HepG2 (cell line): ENCODE measurements around the gene IFNL1. TPM values are rescaled to one million over a fixed set of nuclear protein-coding genes. Genes with fewer than 3 reads are reported as not detected.

Experiments
- AHR ChIP-seq: IDR thresholded peaks from 2 replicates; pipeline ENCODE4 v1.6.1; 2018; ENCODE audit warnings: missing genetic modification reagents, missing compliant biosample characterization
- CSRNP1 ChIP-seq: sonication (generic); formaldehyde crosslinking; IDR thresholded peaks from 2 replicates; pipeline ENCODE4 v1.8.1; 2023; ENCODE audit warnings: mild to moderate bottlenecking, missing genetic modification reagents
- GATA4 ChIP-seq: sonication (generic); IDR thresholded peaks from 2 replicates; pipeline ENCODE4 v1.6.1; 2016; ENCODE audit warnings: antibody characterized with exemption, low read depth, borderline replicate concordance
- GZF1 ChIP-seq: sonication (generic); formaldehyde crosslinking; IDR thresholded peaks from 2 replicates; pipeline ENCODE4 v1.5.1; 2020; ENCODE audit warnings: mild to moderate bottlenecking, missing genetic modification reagents
- HDAC2 ChIP-seq: sonication (generic); formaldehyde crosslinking; IDR thresholded peaks from 2 replicates; pipeline ENCODE4 v1.4.0; 2020; ENCODE audit warnings: missing genetic modification reagents
- HIVEP1 ChIP-seq: sonication (generic); formaldehyde crosslinking; IDR thresholded peaks from 2 replicates; pipeline ENCODE4 v1.4.0; 2020; ENCODE audit warnings: mild to moderate bottlenecking, missing genetic modification reagents
- HMG20B ChIP-seq: conservative IDR thresholded peaks from 2 replicates; pipeline ENCODE4 v1.6.1; 2016; ENCODE audit warnings: missing genetic modification reagents, missing compliant biosample characterization
- KDM4B ChIP-seq: sonication (generic); formaldehyde crosslinking; IDR thresholded peaks from 2 replicates; pipeline ENCODE4 v1.4.0; 2020; ENCODE audit warnings: missing genetic modification reagents
- MAFK ChIP-seq, 2 experiments: IDR thresholded peaks in 1 of 2; conservative IDR thresholded peaks in 1 of 2; 2 replicates each; pipeline ENCODE4 v1.6.1; 2011; ENCODE audit warnings: improper control_type of control experiment in 2 of 2, low read length in 2 of 2
- MZF1 ChIP-seq: sonication (generic); formaldehyde crosslinking; IDR thresholded peaks from 2 replicates; pipeline ENCODE4 v1.8.1; 2023; ENCODE audit warnings: mild to moderate bottlenecking, missing genetic modification reagents, borderline replicate concordance
- NFE2 ChIP-seq: sonication (generic); formaldehyde crosslinking; IDR thresholded peaks from 2 replicates; pipeline ENCODE4 v1.4.0; 2020; ENCODE audit warnings: missing genetic modification reagents
- PCBP1 ChIP-seq: fragments of 200-400 bp; formaldehyde crosslinking; IDR thresholded peaks from 2 replicates; pipeline ENCODE4 v1.6.1; 2017; ENCODE audit warnings: mild to moderate bottlenecking, low read depth, low read length, borderline replicate concordance
- SKI ChIP-seq: fragments of 450-650 bp; IDR thresholded peaks from one replicate; pipeline ENCODE4 v1.6.1; 2018; ENCODE audit warnings: mild to moderate bottlenecking; ENCODE audit not compliant: partially characterized antibody
- TBX3 ChIP-seq: fragments of 450-650 bp; IDR thresholded peaks from 2 replicates; pipeline ENCODE4 v1.6.1; 2017; ENCODE audit warnings: antibody characterized with exemption, mild to moderate bottlenecking, inconsistent platforms, borderline replicate concordance
- TERF1 ChIP-seq: sonication (generic); formaldehyde crosslinking; IDR thresholded peaks from 2 replicates; pipeline ENCODE4 v1.8.0; 2022; ENCODE audit warnings: mild to moderate bottlenecking, missing genetic modification reagents, moderate library complexity
- TFAP4 ChIP-seq: sonication (generic); IDR thresholded peaks from 2 replicates; pipeline ENCODE4 v1.6.1; 2016; ENCODE audit warnings: low read depth, borderline replicate concordance
- ZBTB38 ChIP-seq: sonication (generic); formaldehyde crosslinking; IDR thresholded peaks from 2 replicates; pipeline ENCODE4 v1.5.1; 2020; ENCODE audit warnings: mild to moderate bottlenecking, missing genetic modification reagents
- ZNF124 ChIP-seq: sonication (generic); formaldehyde crosslinking; IDR thresholded peaks from 2 replicates; pipeline ENCODE4 v1.4.0; 2020; ENCODE audit warnings: missing genetic modification reagents
- ZNF564 ChIP-seq: sonication (generic); formaldehyde crosslinking; IDR thresholded peaks from 2 replicates; pipeline ENCODE4 v1.8.1; 2023; ENCODE audit warnings: mild to moderate bottlenecking, missing genetic modification reagents
- ZNF597 ChIP-seq: sonication (generic); formaldehyde crosslinking; IDR thresholded peaks from 2 replicates; pipeline ENCODE4 v1.5.0; 2020; ENCODE audit warnings: missing genetic modification reagents
- ZNF598 ChIP-seq: sonication (generic); formaldehyde crosslinking; IDR thresholded peaks from 2 replicates; pipeline ENCODE4 v1.5.1; 2020; ENCODE audit warnings: mild to moderate bottlenecking, missing genetic modification reagents, borderline replicate concordance
- ZNF747 ChIP-seq: sonication (generic); formaldehyde crosslinking; IDR thresholded peaks from 2 replicates; pipeline ENCODE4 v1.8.1; 2023; ENCODE audit warnings: missing genetic modification reagents, mild to moderate bottlenecking, borderline replicate concordance
- ZSCAN20 ChIP-seq: sonication (generic); formaldehyde crosslinking; IDR thresholded peaks from 2 replicates; pipeline ENCODE4 v1.4.0; 2020; ENCODE audit warnings: missing genetic modification reagents, mild to moderate bottlenecking, borderline replicate concordance
- ZSCAN29 ChIP-seq: sonication (generic); formaldehyde crosslinking; conservative IDR thresholded peaks from 2 replicates; pipeline ENCODE4 v1.4.0; 2020; ENCODE audit warnings: mild to moderate bottlenecking, missing genetic modification reagents
- polyA plus RNA-seq, 8 experiments: library from polyadenylated mRNA; depleted of rRNA in 3 of 8; stranded (reverse) in 7 of 8; unstranded in 1 of 8; fragments of >200 nt; fragmentation: Illumina TruSeq in 4 of 8; extraction: Trizol in 4 of 8; gene quantifications; 2 replicates each; pipeline versions ENCODE4 v1.2.1 to v1.2.3, GENCODE V29; 2011 to 2016; ENCODE audit warnings: low read depth in 4 of 8, missing spikeins in 1 of 8, mixed read lengths in 1 of 8; ENCODE audit not compliant: insufficient read depth in 1 of 8
- total RNA-seq, 5 experiments: library from RNA; depleted of rRNA; stranded (reverse); fragments of >200 nt; fragmentation: Illumina TruSeq; extraction: Trizol; gene quantifications; 2 replicates each; pipeline ENCODE4 v1.2.3, GENCODE V29; 2016; ENCODE audit warnings: low read depth in 1 of 5

Gene IFNL1
- total and polyA plus RNA-seq, 2 of the 13 experiments (the other 11 are each of a cell fraction or from before 2014, with no cell fraction given), result not detected

- TF ChIP-seq CSRNP1, result no peak
- 0 out of 2 replicates have a peak, but pooled peaks have one; percentile 58 for TF ChIP-seq MZF1
- no peak for TF ChIP-seq ZNF598
- no peak for TF ChIP-seq KDM4B (CRISPR knock-in tag)
- no peak for TF ChIP-seq HMG20B (CRISPR knock-in tag)
- TF ChIP-seq ZSCAN29, result peak; percentile 59; the same call in 1 of the 2 replicates
- peak; percentile 86 for TF ChIP-seq ZNF124 (CRISPR knock-in tag)
- no peak for TF ChIP-seq ZNF564 (CRISPR knock-in tag)
- TF ChIP-seq ZNF597 (CRISPR knock-in tag), result no peak
- peak; percentile 85 for TF ChIP-seq HIVEP1 (CRISPR knock-in tag)
- TF ChIP-seq MAFK (conservative IDR thresholded peaks at IDR 0.05 in 1 of 2, IDR thresholded peaks at IDR 0.05 in 1 of 2; ENCODE audit: low read length in 2 of 2), result no peak
- TF ChIP-seq TBX3, result no peak
- TF ChIP-seq AHR, result 0 out of 2 replicates have a peak, but pooled peaks have one; percentile 51
- no peak for TF ChIP-seq ZNF747 (CRISPR knock-in tag)
- TF ChIP-seq TFAP4, result peak; percentile 66; the same call in 1 of the 2 replicates
- TF ChIP-seq SKI, result peak; percentile 4
- no peak for TF ChIP-seq NFE2
- peak; percentile 73; the same call in 1 of the 2 replicates for TF ChIP-seq GZF1 (CRISPR knock-in tag)
- TF ChIP-seq ZSCAN20 (CRISPR knock-in tag), result no peak
- TF ChIP-seq ZBTB38 (CRISPR knock-in tag), result peak; percentile 37; the same call in 1 of the 2 replicates
- TF ChIP-seq TERF1 (CRISPR knock-in tag), result no peak
- peak; percentile 53 for TF ChIP-seq HDAC2 (CRISPR knock-in tag)
- 0 out of 2 replicates have a peak, but pooled peaks have one; percentile 60 for TF ChIP-seq GATA4
- TF ChIP-seq PCBP1, result no peak
Measured at GRCh38 chr19:39341719-39342604, 45.8 kb downstream of the IFNL1 start, which contains the start of gene SAMD4B (continued).
